T follicular helper cell (primary cell): ENCODE measurements around the gene LCE7A.
A peak's percentile ranks its signal among the peaks of the same experiment; 100 is the strongest.

Experiments used
- DNase-seq: peaks from one replicate; pipeline ENCODE4 v3.0.0-alpha.2; 2020; ENCODE audit warnings: low read depth
- total RNA-seq, 2 experiments: gene quantifications; one replicate each; lab custom pipeline; 2026; lab: John Stamatoyannopoulos, UW

Gene LCE7A, protein sequence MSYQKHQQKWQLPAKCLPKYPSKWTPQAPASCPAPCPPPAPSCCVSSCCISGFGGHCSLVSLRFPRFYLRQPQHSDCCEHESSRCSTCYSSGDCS
- 0 to 0.04 reads per million in 2 experiments for total RNA-seq

DNA sequence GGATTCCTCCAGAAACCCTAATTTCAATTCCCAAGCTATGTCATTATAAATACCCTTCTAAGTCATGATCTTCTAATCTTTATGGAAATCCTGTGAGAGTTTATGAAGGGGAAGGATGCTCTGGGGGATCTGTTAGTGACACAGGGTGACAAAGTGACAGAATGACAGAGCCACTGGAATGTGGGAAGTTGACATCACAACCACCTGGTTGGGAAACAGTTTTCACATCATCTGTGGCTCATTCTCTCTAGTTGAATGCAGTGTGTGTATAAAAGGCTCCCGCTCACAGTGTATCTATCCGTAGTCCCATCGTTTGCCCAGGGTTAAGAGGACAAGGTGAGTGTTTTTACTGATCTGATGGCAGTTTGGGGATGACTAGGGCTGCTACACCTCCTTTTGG, at the start of gene LCE7A:
Gene LCE7A, plus strand, starts transcription at position 301 of the 400 bp plus-strand sequence. CDS start 702 bp downstream, outside the sequence.
- DNase-seq: no peak

DNA sequence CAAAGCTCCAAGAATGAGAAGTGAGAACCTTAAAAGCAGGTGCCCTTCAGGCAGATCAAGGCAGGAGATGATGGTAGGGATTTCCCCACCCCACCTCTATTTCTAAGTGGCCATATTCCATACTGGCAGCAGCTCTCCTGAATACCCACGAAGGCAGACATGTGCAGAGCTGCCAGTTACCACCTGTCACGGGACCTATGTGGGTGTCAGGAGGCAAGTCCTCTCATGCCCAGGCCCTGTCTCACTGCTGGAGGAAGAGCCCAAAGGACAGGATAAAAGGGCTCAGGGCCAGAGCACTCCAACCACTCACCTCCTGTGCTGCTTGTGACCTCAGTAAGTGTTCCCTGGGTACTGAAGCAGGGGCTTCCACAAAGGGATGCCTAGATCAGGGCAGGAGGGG, 48.7 kb upstream of the LCE7A start:
- no peak for DNase-seq

DNA sequence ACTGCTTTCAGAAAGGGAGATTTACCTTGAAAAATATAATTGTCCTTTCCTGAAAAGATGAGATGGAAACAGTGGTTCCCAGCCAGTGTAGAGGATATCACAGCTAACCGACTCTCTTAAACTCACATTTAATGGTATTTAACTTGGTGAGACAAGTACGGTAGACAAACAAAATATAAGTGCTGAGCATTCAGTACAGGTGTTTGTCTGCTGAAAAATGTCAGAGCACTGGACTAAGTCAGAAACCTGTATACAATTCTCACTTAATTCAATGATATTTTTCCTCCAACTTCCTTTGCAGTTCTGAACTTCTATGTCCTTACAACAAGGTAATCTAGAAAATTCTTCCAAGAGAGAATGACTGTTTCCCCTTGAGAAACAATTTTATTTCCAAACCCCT, 48.1 kb upstream of the LCE7A start, which contains the start of gene LCE1B:
Gene LCE1B, plus strand, starts transcription at position 301 of the 400 bp plus-strand sequence. CDS start 476 bp downstream, outside the sequence.
- DNase-seq: no peak

DNA sequence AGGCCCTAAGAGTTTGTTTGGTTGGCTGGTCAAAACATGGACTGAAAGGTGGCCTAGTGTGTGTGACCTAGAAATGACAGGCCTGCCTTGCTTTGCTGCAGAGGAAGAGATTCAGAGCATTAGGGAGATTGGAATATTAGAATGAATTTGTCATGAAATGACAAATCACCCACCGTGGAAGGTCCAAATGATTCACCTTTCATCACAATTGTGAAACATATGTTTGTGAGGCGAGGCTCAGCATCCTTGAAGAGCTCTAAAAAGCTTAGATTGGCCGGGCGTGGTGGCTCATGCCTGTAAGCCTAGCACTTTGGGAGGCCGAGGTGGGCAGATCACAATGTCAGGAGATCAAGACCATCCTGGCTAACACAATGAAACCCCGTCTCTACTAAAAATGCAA, 42.5 kb upstream of the LCE7A start:
- no peak for DNase-seq

DNA sequence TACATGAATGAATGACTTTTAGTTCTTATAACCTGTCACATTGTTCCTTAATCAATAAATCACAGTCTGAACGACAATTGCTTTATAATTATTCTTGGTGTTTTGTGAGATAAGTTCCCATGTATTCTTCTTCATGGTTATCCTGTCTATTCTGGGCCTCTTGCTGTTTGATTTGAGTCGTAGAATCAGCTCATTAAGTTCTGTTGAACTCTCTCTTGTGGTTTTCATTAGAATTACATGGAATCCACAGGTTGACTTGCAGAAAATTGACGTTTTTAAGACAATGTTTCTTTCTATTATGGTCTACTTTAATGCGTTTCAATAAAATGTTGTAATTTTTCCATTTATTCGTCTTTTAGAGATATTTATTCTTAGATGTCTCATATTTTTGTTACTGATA, 36.5 kb upstream of the LCE7A start:
- no peak for DNase-seq

DNA sequence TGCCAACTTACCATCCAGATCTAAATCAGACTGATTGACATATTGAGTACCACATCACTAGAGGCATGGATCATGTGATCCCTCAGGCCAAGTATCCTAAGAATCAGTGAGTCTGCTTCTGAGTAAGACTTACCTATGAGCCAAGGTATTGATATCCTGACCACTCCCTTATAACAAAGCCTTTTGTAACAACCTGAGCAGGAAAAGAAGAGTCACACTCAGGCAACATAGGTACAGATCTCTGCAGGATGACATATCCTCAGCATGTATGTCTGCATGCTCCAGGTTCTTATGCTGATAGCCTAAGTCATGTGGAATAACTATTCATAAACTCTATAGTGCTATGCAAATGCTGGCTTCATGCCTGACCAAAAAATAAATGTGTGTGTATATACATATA, 34.8 kb upstream of the LCE7A start:
- no peak for DNase-seq

DNA sequence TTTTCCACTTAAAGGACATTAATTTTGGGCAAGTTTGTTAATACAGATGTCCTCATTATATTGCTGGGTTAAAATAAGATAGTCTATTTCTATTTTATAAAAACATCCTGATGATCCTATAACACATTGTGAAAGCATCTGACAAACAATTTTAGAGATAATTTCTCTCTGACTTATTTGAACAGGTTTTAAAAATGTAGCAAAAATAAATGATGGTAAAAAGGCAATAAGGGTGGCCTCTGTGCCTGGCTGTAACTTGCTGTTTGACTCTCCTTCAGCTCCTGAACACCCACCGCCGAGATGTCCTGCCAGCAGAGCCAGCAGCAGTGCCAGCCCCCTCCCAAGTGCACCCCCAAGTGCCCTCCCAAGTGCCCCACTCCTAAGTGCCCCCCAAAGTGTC, 32.6 kb upstream of the LCE7A start, which contains the start of gene LCE1A:
Gene LCE1A, plus strand, starts transcription at position 301 of the 400 bp plus-strand sequence. Its CDS starts 0 bp downstream, at position 301.
- no peak for DNase-seq

DNA sequence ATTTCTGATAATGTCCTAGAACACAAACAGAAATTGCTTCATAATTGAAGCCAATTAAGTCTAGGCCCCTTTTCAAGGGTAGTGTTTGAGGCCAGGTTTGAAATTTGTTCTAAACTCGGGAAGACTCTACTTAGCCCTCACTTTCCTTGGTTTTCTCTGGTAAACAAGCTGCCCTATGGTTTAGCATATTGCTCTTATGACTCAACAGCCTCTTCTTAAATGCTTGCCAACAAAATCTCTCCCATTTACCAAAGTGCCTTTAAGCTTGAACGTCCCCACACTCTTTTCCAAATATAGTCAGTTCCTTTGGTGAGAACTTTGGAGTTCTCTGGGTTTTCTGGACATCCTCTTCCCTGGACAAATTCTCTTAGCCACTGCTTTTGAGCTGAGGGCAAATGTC, 22.9 kb upstream of the LCE7A start:
- DNase-seq: no peak

DNA sequence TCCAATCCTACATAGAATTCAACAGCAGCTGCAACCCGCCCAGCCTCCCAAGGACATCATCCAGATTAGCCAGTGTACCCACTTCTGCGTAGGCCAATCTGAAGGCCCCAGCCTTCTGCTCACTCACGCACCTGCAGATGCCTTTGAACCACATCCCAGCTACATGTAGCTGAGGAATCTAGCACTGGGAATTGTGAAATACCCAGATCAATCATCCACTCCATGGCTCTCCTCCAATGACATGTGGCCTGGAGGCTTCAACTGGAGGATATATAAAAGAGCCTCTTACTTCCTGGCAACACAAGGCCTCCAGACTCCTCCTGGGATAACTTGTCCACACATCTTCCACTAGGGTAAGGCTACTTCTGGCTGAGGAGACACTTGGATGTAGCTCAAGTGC, 17.2 kb upstream of the LCE7A start, which contains the start of gene LCE6A:
Gene LCE6A, plus strand, starts transcription at position 301 of the 400 bp plus-strand sequence. CDS start 665 bp downstream, outside the sequence.
- DNase-seq: no peak

DNA sequence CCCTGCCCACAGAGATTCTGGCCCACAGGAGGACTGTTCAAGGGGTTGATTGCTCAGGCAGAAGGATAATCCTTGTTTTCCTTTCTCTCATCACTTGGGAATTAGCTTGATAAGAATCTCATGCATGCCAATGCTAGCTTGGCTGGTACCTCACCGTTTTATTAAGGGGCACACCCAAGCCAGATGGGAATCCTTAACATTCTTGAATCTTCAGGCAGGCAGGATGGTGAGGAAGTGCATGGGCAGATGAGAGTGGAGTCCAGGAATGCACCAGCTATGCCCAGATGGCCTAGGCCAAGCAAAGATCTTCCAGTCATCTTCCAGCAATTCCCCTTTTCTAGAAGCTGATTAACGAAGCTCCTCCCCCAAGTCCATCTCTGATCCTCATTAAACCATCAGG, 4.1 kb upstream of the LCE7A start:
- DNase-seq: no peak

DNA sequence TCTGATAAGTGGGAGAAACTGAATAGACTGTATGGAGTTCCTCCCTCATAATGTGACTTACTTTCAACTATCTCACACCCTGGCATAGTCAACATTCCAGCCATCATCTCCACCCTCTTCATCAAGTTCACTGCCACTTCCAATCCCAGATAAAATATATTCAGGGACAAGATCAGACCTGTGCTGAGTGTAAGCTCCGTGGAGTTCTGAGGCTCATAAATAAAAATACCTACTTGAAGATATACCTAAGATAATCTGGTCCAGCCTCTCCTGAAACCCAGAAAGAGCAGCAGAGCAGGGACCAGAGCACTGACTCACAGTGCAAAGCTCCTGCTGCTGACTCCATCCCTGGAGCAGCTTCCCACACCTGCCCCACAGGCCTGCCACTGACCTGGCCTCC, 1.7 kb upstream of the LCE7A start:
- no peak for DNase-seq

DNA sequence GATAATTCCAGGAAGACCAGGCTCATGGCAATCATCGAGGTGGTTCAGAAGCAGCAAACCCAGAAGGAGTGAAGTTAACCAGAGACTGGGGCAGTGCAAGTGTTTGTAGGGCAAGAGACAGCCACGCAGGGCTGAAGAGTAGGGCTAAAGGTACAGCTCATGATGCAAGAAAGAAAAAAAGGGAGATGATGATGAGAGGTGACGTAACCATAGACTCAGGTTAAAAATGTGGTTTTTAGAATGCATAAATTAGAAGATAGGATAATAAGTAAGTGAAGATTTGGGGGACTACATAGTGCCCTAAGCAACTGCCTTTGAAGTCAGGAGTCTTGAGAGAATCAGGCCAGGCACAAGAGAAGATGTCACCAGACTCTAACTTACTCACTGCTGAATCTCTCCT, 333 bp downstream of the LCE7A start:
- DNase-seq: no peak

DNA sequence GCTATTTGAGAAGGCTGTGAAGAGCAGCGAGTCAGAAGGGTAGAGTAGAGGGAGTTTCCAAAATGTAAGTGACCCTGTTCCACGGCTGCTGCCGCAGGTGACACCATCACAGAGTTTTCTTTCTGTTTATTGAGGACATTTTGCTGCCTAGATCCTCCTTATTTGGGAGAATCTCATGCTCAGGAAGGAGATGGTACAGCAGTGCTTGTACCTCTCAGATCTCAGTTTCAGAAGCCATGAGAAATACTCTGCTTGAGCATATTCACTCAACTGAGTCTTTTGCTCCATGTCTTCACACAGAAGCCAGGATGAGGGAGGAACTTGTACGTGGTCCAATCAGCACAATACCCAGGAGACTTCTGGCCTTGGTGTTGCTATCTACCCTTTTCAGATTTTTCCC, 1.6 kb downstream of the LCE7A start:
- DNase-seq: no peak

DNA sequence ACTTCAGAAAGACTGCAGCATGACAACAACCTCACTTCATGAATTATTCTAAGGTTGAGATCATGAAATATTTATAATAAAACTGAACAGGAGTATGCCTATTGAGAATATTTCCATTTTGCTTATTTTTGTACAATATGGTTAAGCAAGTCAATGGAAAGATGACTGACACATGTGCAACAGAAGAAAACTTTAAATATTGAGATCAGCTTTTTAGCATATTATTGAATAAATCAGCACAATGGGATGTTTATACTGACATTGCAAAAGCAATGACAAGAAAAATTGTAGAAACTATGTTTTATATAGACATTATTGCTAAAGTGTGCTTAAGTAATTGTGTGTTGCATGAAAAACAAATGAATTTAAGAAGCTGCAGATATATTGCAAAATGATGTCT, 4.6 kb downstream of the LCE7A start:
- no peak for DNase-seq

DNA sequence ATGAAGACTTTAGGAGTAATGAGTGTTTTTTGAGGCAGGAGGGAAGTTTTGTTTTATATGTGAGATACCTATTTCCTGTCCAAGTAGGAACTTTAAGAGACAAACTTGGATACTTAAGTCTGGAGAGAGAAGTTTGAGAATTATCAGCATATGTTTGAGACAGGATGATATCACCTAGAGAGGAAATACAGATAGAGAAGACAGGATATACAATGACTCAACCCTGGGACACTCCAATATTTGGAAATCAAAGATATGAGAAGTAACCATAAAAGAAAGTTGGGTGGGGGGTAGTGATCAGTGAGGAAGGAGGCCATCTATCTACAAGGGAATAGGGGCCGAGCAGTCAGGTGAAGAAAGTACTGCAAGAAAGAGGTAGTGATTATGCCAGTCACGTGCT, 6.5 kb downstream of the LCE7A start:
- no peak for DNase-seq

DNA sequence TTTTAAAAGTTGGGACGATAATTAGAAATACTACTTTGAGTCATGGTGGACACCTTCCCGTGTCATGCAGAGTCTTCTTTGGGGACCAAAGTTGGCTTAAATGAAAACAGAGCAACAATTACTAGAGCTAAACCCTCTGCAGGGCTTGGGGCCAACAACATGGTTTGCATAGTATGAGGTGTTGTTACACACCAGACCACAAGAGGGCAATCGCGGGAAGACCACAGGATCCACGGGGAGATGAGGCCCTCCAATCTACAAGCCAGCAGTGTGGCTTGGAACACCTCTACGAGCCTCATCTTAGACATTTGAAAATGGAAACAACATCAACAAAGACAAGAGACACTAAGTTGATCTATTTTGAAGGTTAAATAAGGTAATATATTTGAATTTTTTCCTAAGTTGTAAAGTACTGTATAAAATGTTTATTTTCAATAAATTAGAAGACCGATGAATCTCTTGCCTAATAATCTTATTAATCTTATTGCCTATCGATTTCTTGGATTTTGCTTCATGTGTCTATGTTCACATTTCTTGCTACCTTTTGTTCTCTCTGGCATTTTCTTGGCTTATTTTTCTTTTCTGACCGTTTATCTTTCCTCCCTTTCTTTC, 10.1 kb downstream of the LCE7A start:
- DNase-seq: peak; percentile 14

DNA sequence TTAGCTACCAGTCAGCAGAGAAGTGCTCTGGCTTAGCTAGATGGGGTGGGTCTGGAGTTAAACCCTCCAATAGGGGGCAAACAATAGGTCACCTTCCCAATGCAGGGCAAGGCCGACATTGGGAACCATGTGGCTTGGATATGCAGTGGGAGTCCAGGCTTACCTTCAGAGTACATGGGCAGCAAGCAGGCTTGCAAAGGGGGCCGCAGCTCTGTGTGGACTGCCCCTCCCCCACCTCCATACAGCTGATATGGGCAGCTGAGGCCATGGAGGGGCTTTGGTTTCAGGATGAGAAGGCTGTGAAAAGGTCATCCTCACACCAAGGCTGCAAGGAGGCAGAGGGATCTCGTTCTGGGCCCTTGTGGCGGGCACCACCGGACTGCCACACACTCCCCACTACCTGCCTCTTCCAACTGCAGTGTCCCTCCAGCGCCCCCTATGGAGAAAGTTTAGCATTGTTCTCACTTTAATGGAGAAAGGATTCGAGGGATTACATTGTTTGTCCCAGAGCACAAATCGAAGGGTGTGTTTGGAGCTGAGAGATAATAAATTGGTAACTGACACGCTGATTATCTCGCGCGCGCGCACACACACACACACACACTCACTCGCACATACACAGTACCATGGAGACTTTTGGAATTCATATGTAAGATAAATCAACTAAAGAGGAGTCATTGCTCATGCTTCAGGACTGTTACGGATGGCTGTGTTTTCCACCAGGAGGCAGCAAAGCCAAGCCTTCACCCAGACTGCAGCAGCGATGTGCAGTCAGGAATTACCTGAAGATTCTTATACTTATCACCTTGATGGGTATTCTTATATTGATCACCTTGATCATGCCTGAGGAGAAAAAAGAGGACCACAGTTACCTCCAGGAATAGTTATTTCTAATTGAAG, 11.3 kb downstream of the LCE7A start:
- DNase-seq: no peak

DNA sequence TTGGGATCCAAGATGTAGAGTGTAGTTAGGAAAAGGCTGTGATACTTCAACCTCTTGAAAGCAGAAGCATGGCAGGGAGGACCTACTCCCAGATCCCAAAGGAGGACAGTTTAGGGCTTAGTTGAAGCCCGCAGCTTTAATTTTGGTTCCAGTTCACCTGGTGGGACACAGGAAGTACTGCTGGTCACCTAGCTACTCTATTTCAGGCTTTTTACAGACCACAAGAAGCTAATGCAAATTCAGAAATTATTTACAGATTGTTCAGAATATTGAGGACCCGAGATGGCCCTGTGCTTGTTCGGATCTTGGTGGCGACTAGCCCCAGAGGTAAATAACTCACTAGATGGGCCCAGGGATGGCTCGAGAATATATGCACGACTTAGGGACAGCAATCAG, 11.9 kb downstream of the LCE7A start:
- DNase-seq: no peak

DNA sequence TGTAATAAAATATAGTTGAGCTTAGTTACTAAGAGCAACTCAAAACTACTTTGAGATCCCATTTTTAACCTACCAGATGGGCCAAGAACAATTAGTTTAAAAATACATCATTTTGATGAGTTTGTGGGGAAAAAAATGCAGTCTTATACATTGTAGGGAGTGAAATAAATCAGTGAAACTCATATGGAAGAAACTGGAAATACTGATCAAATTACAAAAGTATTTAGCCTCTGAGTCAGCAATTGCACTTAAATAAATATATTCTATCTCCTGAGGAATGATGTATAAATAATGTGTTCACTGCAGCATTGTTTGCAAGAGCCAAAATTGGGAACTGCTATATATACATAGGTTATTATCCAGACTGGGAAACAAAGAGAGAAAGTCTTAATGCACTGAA, 13.7 kb downstream of the LCE7A start:
- DNase-seq: no peak

DNA sequence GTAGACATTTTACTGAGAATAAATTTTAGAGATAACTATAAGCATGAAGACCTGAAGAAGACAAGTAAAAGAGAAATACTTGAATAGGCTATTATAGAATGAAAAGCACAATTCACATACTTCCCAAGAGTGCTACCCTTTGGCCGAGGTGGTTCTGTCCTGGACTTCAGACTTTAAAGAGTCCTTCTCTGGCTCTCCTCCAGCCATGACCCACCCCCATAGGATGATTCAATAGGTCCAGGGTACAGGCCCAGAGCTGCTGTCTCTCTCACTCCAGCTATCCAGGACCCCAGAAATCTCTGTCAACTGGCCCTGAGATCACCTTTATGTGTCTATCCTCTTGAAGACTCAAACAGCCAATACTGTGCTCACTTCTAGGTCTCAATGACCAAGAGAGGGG, 17.0 kb downstream of the LCE7A start:
- DNase-seq: no peak

DNA sequence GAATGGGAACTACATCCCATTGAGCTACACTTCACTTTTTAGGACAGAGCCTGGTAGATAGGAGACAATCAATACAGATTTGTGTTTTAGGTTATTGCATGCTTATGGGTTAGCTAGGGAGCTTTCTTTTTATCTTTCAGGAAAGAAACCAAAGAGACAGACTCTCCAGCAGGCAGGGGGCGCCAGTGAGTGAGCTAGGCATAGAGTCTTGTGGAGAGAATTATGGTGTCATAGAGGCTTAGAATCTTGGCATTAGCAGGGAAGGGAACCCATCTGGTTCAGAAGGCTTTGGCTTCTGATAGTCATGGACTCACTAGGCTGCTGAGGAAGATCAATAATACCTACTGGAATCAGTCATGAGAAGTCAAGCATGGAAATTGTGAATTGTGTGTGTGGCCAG, 18.2 kb downstream of the LCE7A start, which contains the start of gene SMCP:
Gene SMCP, plus strand, starts transcription at position 281 of the 400 bp plus-strand sequence. CDS start 6,101 bp downstream, outside the sequence.
- no peak for DNase-seq

DNA sequence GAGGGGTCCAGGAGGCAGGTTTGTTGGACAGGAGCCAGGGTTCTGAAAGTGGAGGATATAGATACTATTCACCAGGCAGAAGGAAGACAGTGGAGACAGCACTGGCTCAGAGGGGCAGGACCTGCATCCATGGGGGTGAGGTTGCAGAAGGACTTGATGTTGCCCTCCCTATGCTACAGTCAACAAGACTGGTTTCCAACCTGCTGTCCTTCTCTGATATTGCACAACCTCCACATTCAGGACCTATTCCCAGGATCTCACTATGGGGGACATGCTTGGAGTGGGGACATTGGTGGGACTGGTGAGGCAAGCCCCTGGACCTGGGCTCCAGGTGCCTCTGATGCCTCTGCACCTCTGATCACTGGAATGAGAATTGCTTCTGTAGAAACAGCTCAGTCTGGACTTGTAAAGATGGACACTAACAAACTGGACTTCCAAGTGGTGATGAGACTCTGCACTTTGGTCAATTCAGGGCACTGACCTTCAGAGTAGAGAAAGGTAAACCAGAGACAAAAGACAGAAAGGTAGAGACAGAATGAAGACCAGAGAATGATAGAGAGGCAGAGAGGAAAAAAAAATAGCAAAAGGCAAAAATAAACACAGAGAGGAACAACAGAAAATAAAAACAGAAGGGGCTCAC, 19.9 kb downstream of the LCE7A start:
- DNase-seq: no peak
